Esophagus squamous epithelium (tissue), 4 donors: ENCODE data around the gene P3H2.

Source experiments
- POLR2A ChIP-seq, 4 donors: fragments of 450-650 bp; IDR thresholded peaks; one replicate each; pipeline ENCODE4 v1.6.1; 2017; ENCODE audit warnings: antibody characterized with exemption in 4 of 4, mild to moderate bottlenecking in 4 of 4, moderate library complexity in 3 of 4
- TF ChIP-seq, protein P1 (sequence below), 6 experiments: fragments of 450-650 bp in 4 of 6; fragments of 200-600 bp in 2 of 6; sonication (generic) in 2 of 6; IDR thresholded peaks; one replicate each; pipeline ENCODE4 v1.5.1; 2016 to 2019; ENCODE audit warnings: antibody characterized with exemption in 6 of 6, mild to moderate bottlenecking in 4 of 6, moderate library complexity in 4 of 6

DNA sequence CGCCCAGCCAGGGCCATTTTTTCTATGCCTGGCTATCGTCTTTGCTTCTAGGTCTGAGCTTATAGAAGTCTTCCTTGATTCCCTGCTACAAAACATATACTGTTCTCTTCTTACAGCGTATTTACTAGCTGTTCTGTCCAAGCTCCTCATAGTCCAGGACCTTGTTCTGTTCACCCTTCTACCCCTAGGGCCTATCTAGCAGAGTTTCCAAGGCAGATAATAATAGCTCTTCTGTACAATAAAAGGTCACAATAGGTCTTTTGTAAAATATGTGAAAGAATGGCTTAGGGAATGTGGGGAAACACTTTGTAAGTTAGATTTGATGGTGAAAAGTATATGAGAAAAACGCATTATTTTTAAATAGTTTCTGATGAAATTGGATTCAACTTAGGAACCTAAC, 158.2 kb downstream of the P3H2 start:
- TF ChIP-seq, protein P1, sequence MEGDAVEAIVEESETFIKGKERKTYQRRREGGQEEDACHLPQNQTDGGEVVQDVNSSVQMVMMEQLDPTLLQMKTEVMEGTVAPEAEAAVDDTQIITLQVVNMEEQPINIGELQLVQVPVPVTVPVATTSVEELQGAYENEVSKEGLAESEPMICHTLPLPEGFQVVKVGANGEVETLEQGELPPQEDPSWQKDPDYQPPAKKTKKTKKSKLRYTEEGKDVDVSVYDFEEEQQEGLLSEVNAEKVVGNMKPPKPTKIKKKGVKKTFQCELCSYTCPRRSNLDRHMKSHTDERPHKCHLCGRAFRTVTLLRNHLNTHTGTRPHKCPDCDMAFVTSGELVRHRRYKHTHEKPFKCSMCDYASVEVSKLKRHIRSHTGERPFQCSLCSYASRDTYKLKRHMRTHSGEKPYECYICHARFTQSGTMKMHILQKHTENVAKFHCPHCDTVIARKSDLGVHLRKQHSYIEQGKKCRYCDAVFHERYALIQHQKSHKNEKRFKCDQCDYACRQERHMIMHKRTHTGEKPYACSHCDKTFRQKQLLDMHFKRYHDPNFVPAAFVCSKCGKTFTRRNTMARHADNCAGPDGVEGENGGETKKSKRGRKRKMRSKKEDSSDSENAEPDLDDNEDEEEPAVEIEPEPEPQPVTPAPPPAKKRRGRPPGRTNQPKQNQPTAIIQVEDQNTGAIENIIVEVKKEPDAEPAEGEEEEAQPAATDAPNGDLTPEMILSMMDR (IDR thresholded peaks at IDR 0.05), result no peak
- TF ChIP-seq POLR2A (IDR thresholded peaks at IDR 0.05), result no peak
